Activated CD4-positive, alpha-beta T cell treated with anti-CD3 and anti-CD28 coated beads, Interleukin-2, amount 50 U/mL, for 4 hours (primary cell): Measurements from ENCODE around the gene RIC3.

ENCODE experiments used
- DNase-seq, 2 experiments: peaks; one replicate each; pipeline ENCODE4 v3.0.0-alpha.2; 2020

The RIC3 gene, protein sequence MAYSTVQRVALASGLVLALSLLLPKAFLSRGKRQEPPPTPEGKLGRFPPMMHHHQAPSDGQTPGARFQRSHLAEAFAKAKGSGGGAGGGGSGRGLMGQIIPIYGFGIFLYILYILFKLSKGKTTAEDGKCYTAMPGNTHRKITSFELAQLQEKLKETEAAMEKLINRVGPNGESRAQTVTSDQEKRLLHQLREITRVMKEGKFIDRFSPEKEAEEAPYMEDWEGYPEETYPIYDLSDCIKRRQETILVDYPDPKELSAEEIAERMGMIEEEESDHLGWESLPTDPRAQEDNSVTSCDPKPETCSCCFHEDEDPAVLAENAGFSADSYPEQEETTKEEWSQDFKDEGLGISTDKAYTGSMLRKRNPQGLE

GRCh38 chr11:8168485-8169257, at the start of gene RIC3:
Gene RIC3, minus strand, starts transcription at chr11:8169025. Its CDS starts 36 bp downstream, at chr11:8168989.
- peak; percentile 35 to 36 for DNase-seq

- DNase-seq, result no peak
Observed at GRCh38 chr11:8218409-8218808, 49.6 kb upstream of the RIC3 start.

DNA sequence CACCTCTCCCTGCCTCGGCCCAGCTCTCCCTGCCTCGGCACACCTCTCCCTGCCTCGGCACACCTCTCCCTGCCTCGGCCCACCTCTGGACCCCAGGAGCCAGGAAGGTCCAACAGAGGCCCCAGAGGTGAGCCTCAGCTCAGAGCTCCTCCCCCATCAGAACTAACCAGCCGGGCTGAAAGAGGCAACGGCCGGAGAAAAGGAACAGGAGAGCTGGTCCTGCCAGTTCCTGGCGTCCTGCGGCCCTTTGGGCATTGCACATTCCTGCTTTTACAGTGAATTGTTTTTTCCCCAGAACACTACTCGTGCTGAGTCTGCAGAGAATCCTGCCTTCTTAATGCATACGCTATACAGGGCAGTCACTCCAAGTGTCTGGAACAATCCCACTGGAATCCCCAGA, 49.1 kb upstream of the RIC3 start:
- DNase-seq, result no peak

DNA sequence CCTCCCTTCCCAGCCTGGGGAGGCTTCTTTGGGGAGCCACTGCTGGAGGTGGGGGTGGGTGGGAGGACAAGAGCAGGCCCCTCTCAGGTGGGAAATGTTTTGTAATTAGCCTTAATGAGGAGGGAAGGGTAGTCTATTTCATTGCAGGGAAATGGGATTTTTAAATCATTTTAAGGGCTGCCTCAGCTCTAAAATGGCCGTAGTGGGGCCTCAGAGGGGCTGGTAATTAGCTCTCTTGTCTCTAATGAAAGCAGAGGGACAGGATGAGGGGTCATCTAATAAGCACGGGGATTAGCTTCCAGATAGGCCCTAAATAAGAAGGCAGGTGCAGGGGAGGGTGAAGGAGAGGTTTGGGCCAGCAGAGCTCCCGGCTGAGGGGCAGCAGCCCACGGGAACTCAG, 48.3 kb upstream of the RIC3 start:
- DNase-seq, result no peak

DNA sequence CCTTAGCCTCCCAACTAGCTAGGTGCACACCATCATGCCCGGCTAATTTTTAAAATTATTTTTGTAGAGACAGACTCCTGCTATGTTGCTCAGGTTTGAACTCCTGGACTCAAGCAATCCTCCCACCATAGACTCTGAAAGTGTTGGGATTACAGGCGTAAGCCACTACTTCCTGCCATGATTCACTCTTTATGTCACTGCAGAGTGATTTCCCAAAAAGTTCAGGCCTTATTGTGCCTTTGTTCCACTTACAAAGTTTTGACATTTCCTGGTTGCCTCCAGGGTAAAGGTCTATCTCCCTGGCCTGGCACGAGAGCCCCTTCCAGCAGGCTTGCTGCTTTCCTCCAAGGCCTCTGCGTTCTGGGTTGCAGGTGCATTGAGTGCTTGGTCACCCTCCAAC, 44.6 kb upstream of the RIC3 start:
- DNase-seq, result no peak

DNA sequence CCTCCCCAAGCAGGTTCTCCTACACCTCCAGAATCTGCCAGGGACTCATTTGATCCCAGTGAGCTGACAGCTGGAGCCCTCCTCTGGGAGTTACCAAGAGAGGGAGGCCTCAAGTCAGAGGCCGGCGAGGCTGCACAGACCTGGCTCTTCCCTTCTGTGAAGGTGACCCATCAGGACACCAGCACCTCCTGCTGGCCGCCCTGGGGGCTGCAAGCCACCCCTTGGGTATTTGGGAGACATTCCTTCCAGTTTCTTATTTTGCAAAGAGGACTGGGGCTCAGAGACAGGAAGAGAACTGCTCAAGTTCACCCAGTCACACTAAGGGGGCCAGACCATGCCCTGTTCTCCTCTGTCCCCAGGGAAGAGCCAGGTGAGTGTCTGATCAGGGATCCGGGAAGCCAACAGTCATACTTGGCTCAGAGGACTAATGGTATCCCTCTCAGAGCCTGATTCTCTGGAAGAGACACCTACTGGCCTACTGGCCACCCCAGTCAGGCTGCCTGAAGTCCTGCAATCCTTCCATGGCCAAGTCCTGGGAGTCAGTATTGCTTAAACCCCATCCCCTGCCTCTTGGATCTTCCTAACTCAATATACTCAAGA, 40.5 kb upstream of the RIC3 start:
- DNase-seq, result no peak

- DNase-seq, result no peak
Observed at GRCh38 chr11:8207080-8208000, 38.5 kb upstream of the RIC3 start.

DNA sequence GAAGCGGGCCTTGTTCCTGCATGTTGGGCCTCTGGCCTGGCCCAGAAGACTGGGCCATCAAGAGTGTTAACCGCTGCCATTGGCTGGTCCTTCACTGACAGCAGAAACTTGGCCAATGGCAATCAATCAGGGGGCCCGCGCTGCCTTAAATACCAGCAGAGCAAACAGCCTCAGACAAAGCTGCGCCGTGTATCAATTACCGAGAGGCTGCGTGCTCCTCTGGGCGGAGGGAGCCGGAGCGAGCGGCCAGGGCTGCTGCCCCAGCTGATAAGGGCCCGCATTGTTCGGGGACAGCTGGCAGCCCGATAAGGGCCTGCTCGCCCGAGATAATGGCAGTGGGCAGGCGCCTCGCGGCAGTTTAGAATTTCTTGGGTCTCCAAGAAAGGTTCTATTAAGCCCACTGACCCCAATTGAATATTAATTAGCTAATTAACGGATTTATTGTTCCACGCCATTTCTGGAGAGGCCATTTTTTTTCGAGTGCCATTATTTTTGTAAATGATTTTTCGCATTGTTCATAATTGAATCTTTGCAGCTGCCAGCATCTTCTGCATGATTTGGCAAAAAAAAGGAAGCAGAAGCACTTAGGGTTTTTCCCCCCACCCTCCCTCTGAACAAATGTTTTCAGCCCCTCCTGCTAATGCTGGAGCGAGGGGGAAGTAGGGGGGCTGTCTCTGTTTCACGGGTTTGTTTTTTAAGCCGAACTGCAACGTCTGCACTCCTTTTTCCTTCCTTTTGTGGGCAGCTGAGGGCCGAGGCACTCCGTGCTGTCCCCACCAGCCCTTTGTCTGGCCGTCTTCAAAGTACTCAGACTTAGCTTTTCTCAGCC, 37.6 kb upstream of the RIC3 start:
- DNase-seq, result no peak

GRCh38 chr11:8205566-8205965, 36.7 kb upstream of the RIC3 start:
- no peak for DNase-seq

DNA sequence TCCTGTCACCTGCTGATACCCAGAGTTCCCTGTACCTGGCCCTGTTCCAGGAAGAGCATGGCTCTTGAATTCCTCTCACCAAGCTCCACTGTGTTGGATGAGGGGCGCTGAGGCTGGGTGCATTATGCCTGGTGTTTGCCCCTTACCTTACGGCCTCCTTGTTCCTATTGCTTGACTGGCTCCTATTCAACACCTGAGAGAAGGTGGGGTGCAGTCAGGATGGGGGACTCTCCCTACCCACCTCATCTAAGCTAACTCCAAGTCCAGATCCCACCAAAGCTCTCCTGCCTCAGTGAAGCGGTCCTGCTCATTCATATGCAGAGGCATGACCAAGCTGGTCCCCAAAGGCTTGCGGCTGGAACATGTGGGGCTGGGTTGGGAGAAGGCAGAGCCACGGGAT, 35.8 kb upstream of the RIC3 start:
- DNase-seq, result no peak

GRCh38 chr11:8204025-8204424, 35.2 kb upstream of the RIC3 start:
- no peak for DNase-seq

- DNase-seq, result no peak
Observed at GRCh38 chr11:8203414-8203715, 34.5 kb upstream of the RIC3 start.

DNA sequence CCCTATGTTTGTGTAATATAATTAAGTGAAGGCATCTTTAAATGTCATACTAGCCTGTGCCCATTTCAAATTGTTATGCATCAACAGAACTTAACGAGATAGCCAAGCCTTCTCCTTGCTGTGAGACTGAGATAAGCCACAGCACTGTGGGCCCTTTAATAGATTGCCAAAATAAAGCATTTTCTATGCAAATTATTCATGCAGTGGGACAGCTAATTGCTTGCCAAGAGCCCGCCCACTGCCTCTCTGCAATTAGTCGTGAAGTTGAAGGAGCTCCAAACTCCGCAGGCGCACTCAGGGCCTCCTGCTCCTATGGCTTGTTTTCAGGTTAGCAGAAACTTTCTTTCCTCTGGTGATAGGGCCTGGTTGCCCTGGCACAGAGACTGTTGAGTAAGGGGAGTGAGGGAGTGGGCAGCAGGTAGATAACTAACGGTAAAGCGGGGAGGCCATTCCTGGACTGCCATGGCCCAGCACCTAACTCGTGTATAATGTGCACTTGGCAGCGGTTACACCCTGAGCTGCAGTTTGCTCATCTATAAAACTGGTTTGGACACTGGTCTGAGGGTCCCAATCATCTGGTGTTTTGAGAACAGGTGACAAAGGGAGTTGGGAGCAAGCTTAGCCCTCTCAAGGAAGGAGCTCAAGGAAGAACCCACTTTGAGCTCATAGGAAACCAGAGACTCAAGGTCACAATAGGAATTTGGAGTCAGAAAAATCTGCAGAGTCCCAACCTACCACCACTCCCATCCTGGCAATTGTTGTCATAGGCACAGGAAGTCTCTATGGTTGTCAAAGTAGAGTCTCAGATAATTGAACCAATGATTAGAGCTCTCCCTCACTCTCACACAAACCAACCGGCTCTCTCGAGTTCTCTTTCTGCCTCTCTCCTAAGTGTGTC, 33.9 kb upstream of the RIC3 start:
- DNase-seq, result no peak

DNA sequence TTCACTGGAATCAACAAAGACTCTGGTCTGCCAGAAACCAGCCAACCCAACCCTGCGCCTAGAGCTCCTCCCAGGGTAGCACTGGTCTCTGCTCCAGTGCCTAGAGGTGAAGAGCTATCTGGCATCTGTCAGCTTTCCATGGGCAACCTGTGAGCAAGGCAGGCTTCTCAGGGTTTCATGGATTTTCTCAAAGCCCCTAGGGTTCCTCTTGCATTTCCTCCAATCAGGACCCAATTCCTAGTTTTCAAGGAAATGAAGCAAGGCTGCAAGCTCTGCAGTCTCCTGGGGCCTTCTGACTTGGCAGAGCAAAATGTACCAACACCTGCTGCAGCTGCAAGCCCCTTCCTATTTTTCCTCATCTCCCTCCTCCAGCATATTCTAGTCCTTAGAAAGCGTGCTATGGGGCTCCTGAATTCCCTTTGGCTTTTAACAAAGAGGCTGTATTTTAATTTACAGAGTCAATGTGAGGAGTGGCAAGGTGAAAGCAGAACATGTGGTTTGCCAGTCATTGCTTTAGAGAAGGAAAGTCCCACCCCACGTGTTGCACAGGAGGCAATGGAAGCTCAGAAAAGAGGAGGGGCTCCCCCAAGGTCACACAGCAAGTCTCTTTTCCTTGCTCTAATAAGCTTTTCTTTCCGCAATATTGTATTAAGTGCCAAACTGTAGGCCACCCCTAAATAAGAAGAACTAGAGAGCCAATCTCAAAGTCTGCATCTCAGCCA, 33.0 kb upstream of the RIC3 start:
- no peak for DNase-seq

DNA sequence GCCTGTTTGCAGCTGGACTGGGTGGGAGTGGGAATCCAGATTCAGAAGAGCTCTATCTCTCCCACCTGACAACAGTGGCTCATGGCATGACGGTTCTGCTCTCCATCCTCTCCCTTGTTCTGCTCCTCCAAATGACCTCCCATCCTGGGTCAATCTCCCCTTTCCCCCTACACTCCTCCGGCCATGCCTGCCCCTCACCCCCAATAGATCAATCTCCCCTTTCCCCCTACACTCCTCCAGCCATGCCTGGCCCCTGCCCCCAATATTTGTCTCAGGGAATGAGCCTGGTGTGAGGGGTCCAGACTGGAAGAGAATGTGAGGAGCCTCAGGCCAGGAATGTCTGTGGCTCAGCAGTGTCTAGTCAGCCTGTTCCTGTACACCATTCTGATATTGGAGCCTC, 30.9 kb upstream of the RIC3 start:
- DNase-seq, result no peak

- no peak for DNase-seq
Observed at GRCh38 chr11:8196749-8197148, 27.9 kb upstream of the RIC3 start.

DNA sequence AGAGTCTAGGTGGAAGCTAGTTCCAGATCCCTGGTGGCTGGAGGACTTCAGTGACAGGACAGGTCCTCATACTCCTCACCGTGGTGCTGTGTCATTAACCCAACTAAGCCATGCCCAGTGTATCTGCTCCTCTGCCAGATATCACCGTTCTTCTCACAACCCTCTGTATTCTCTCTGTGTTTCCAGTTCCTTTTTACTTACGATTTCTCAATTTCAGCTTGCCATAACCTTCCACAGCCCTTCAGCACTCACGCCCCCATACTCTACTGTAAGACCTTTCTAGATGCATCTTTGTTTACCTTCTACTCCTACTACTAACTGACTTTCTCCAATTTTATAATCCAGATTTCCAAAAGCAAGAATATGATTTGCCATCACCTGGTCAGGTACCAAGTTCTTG, 26.1 kb upstream of the RIC3 start:
- DNase-seq, result no peak

DNA sequence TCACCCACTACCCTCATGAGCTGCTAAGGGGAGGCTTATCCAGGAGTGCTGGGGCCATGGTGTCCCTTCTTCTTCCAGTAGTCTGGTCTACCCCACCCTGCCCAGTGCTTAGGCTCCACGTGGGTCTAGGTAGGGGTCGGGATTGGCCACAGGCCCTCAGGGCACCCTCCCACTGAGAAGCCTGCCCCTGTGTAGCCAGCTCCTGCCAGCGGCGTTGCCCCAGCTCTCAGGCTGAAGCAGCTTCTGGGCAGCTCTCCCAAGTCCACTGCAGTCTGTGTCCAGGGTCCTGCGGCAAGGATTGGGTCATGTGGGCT, 24.0 kb upstream of the RIC3 start:
- no peak for DNase-seq

GRCh38 chr11:8192016-8192895, 23.4 kb upstream of the RIC3 start:
- DNase-seq, result peak; percentile 19 to 23

DNA sequence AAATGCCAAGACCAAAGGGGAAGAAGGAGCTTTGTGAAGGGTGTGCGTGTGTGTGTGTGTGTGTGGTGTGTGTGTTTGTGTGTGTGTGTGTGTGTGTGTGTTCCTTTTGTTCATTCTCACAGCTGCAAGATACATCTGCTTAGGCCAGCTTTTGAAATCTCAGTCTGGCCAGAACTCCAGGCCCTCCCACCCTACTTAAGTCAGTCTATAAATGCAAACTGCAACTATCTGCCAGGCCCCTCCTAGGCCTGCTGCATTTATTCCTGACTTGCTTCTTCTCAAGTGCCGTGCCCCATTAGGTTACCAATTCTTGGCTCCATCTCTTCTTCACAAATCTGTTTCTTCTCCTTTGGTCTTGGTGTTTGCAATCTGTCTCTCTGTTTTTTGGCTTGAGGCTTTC, 21.6 kb upstream of the RIC3 start:
- DNase-seq, result no peak
